Fibroblast of skin of back (primary cell): ENCODE data around the gene STX8.

Experiments
- DNase-seq: peaks from one replicate; pipeline ENCODE4 v3.0.0-alpha.2; 2013

Gene STX8

DNA sequence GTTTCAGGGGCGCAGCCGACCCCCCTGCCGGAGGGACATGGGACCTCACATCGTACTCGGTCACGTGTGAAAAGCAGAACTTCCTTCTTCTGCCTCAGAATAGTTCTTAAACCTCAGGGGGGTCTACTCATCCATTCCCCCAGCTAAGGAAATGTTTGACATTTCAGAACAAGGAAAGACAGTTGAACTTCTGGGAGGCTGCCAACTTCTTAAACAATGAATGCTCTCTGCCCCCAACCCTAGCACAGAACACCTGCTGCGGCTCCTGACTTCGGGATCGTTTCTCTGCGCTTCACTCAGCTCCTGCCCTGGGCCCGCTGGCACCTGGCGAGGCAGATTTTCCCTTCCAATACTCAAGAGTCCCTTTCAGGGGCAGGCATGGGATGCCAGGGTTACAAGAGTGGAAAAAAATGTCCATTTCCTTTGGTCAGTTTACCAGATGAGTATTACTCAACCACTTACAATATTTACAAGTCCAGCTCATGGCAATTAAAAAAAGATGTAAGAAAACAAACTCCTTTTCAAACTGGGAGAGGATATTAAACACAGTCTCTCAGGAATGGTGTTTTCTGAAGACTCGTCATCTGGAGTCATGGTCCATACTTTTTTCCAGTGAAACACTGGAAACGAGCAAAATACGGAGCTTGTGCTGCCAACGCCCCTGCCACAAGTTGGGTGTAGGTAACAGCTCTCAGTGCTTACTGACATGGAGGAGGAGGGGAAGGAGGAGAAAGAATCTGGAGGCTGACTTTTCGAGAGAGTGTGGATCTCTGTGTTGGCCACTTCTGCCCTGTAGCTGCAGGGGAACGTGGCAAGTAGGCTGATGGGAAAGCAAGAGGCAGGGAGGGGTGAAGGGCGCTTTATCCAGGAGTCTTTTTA is 318.6 kb downstream of the STX8 start:
- DNase-seq: no peak

DNA sequence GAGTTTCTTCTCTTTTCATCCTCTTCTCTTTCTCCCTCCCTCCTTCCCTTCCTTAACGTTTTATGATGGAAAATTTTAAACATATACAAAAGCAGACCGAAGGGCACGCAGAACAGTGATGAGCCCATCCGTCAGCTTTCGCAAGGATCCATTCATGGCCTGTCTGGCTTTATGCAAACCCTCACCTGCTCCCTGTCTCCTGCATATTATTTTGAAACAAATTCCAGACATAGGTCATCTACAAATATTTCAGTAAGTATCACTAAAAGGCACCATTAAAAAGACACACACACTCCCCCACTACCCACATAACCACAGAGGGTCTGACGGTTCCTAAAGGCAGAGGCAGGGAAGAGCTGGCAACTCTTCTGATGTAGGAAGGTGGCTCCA is 319.3 kb downstream of the STX8 start:
- no peak for DNase-seq

DNA sequence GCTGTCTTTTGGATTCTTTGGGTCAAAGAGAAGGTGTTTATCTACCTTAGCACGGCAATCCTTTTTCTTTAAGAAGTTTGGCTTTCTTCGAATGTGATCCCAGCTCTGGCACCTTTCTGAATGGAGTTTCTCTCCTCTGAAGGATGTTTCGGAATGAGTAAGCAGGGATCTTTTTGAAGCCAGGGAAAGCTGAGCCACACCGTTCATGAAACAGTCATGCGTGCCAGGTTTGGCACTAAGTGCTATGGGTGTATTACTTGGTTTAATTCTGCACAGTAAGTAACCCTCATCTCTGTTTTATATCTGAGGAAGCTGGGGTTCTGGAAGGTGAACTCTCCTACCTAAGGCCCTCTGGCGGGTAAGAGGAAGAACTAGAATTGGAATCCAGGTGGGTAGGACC is 319.8 kb downstream of the STX8 start:
- no peak for DNase-seq

DNA sequence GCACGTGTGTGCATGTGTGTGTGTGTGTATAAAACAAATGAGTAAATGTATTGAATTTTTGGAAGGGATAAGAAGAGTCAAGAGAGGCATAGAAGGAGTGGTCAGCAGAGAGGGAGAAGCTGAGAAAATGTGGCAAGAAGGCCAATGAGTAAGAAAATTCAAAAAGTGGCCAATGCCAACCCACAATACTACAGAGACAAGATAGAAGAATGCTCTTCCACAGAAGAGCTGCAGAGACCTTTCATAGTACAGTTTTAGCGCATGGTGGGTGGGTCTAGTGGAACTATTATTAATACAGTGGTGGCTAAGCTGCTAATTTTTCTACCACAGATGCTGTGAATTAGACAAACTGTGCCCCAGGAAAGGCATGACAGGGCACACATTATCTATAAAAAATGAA is 320.8 kb downstream of the STX8 start:
- no peak for DNase-seq

DNA sequence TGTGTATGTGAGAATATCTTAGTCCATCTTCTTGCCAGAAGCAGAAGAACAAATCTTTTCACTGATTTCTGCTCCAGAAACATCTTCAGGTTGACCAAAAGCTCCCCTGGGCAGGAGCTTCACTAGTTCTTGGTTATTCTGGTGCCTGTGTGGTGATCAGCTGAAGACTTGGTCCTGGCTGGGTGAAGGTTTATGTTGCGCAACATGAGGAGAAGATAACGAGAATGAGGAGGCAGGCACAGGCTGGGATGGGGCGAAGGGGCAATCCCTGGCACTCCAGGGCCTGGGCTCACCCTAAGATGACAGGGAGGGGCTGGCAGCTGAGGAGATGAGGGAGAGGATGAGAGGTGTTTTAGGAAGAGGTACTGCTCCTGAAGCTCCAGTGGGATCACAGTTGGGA is 322.3 kb downstream of the STX8 start:
- DNase-seq: no peak

DNA sequence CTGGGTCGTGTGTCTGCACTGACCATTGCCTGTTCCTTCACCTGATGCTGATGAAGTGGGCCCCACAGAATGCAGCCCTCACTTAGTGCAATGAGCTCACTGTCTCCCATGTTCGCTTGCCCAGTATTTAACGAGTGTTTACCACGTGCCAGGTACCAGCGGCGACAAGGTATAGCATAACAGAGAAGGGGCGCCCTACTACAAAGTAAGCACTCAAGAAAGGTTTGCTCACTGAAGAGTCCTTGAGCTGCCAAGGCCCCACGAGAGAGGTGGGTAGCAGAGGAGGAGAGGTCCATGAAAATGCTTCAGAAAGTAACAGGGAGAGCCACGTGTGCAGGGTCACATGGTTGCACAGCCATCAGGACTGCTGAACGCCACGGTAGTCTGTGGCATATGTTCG is 324.3 kb downstream of the STX8 start:
- DNase-seq: no peak

DNA sequence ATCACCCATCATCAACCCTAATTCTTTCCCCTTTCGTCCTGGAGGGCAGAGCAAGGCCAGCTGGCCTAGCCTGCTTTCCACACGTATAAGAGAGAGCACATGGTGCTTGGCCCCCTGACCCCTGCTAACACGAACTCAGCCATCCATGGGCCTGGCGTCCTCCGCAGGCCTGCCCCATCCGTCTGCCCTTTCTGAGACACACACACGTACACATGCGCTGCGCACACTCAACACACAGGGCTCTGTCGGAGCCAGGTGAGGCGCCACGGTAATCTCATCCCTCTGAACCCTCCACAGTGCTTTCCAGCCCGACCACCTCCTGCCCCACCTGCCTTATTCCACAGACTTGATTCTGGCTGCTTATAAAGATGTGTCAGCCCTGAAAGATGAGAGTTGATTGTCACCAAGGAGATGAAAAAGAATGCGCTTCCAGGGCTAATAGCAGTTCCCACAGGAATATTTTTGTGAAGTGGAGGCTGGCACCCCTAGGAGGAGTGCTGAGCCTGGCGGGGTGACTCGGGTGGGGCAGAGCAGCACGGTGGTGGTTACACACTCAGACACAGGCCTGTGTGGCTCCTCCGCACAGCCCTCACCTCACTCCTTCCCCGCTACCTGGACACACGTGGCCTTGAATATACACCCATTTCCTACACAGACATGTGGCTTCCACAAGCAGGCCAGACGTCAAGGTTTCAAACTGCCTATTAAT is 326.2 kb downstream of the STX8 start:
- no peak for DNase-seq

DNA sequence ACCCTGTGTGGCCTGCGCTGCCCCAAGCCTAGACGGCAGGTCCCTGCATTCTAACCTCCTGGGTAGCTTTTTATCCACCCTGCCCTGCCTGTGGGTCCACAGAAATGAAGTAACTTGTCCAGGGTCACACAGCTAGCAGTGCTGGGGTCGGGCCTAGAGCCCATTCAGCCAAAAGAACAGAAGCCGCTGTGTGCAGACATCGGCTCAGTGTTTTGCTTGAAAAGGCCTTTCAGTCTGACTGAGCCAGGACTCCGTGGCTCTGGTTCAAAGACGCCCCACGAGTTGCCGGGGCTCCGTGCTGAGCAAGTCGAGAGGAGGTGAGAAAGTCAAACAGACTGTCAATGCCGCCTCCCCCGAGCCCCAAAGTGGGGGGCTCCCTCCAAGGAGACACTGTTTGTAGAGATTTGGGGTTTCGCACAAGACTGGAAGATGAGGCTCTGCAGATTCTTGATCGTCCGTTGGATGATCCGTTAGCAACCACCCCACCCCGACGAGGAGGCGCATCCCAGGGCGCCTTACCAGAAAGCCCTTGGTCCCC is 328.1 kb downstream of the STX8 start:
- DNase-seq: no peak

DNA sequence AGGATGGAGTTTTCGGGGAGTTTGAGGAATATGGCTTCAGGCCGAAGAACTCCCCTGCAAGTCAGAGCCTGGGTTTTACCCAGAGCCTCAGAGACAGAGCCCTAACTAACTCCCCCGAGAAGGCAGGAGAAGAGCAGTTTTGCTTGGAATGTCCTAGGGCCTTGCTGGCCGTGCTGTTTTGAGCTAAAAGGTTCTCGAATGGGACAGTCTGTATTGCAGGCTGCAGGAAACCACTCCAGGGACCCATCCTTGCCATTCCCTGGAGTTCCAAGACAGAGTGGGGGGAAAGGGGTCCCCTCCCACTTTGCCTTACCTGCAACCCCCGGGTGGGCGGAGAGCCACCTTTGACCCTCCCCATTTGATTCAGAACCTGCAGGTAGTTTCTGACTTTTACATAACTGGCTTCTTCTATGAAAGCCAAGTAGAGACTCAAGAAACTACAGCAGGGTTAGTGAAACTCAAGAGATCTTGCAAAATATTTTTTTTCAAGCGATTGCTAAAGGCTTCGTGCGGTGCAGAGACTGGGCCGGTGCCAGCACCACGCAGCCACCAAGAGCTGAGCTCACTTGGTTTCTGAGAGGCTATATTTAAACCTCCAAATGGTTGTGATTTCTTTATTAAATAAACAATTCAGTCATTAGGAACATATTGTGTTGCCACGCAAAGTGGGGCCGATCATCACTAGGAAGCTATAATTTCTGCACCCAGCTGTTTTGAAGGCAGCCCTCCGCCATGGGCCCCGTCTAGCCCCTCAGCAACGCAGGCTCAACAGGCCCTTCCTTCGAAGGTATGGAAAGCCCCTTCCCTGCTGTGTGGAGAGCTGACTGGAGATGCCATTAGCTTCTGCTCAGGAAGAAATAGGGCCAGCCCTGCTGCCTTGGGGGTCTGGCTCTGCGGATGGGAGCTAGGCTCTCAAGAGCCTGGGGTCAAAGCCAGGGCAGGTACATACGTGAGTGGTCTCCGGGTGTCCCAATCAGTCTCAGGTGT is 331.3 kb downstream of the STX8 start:
- peak; percentile 54 for DNase-seq

DNA sequence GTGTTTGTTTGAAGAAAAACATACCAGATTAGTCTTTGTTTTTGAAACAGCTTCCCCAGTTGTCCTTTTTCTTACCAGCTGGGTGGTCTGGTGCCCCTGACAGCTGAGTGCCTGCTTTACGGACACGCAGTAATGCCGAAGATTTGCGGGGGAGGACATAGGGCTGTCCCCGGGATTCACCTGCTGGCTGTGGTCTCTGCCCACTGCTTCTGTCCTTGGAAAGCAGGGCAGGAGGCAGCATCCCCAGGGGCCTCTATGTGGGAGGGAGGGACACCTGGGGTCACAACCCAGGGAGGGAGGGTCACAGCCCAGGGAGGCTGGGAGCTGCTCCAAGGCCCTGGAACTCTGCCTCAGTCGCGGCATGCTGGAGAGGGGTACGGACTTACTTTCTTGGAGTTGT is 332.6 kb downstream of the STX8 start:
- DNase-seq: no peak

DNA sequence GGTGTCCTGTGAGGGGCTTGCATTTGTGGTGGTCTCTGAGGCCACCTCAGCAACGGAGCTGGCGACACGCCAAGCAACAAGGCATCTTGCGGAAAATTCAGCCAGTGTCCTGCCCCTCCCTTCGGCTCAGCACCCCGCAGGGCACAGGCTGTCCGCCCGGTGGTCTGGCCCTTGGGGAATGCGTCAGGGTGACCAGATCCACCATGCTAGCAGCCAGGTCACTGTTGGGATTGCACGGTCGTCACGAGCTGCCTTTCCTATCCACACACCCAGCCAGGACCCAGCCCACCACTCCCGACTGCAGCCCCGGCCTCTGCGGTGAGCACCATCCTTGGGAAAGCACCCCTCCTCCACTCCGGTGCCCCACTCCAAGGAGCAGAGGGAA is 333.1 kb downstream of the STX8 start:
- no peak for DNase-seq

DNA sequence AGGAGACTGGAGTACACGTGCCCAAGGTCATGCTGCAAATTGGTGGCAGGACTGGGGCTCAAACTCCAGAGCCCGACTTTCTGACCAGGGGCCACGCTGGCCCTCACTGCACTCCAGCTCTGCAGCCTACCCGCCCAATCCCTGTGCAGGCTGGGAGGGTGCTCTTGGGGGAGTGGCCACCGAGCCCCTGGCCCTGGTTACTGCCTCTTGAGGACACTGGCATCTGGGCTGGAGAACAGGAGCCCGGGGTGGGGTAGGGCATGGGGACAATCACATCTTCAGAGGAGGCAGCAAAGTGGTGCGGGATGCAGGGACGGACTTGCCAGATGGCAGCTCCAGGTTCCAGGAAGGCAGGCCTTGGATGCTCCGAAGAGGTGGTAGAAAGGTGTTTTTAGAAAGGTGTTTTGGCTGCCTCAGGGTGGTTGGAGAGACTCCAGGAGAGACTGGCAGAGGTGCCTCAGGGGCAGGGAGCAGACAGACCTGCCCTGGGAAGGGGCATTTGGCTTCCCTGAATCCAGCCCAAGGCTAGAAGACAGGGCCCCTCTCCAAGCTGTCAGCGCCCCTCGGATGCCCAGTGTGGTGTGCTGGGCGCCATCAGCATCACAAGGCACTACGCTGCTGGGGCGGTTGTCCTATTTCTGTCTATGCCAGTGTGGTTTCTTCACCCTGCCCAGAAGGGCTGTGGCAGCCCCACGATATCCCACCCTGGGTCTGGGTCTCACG is 333.7 kb downstream of the STX8 start:
- no peak for DNase-seq

DNA sequence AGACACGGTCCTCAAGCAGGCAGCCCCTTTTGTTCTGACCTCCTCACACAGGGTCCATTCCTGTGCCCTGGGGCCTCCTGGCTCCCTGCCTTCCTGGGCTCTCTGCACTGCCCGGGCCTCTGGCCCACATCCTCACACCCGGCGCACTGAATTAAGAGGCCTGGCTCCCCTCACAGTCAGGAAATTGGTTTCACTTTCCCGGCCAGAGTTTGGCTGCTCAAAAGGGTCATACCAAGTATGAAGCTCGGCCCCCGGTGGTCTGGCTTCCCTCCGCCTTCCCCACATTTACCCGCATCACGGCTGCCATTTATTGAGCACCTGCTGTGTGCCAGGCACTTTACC is 334.3 kb downstream of the STX8 start:
- DNase-seq: no peak

DNA sequence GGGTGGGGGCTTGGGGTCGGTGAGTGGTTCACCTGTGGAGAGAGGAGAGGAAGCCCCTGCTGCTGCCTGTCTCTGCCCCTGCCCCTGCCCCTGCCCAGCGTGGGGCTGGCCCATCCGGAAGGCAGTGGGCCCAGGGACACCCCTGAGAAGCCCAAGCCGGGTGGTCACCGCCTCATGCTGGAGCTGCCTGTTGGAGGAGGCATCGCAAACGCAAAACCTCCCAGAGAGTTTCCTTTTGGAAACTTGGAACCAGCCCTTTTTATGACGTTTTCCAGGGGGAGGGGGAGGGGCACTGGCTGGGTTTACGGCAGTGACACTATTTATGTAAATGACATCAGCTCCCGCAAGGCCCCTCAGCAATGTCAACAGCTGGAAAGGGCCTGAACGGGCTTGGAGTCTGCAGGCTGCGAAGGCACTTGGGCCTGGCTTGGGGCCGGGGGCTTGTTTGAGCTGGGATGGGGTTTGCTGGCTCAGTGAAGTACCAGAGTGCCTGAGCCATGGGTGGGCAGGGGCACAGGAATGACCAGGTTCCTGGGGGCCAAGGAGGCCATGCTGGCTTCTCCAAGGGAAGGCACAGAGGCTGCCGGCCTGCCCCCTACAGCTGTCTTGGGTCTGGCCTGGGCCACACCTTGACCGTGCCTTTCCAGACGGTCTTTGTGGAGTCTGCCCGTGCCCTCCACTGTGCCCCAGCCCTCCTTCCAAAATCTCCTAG is 334.8 kb downstream of the STX8 start:
- peak; percentile 87 for DNase-seq

DNA sequence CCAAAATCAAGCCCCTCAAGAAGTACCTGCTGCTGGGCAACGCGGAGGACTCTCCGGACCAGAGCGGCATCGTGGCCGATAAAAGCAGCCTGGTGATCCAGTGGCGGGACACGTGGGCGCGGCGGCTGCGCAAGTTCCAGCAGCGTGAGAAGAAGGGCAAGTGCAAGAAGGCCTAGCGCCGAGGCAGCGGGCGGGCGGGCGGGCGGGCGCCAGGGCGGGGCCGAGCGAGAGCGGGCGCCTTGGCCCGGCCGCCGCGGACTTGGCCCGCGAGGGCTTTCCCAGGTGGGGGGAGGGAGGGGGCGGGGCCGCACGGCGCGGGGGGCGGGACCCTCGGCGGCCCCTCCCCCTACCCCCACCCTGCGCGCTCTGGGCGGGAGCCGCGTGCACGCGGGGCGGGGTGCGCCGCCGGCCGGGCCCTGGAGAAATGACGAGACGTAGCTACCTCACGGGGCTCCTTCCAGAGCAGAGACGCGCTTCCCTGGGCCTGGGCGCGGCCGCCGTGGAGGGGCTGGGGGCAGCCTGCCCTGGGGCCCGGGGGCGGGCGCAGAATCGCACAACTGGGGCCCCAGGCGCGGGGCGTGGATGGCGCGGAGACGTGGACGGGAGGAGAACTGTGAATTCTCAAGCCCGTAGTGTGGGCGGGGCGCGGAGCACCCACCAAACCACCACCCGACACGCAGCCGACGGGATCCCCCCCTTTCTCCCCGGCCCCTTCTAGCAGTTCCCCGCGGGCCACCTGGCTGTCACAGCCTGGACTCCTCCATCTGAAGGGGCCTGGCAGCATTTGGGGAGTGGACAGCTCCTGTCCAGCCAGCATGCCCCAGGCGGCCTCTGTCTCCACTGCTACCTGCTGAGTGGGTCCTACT is 335.6 kb downstream of the STX8 start:
- peak; percentile 66 for DNase-seq

DNA sequence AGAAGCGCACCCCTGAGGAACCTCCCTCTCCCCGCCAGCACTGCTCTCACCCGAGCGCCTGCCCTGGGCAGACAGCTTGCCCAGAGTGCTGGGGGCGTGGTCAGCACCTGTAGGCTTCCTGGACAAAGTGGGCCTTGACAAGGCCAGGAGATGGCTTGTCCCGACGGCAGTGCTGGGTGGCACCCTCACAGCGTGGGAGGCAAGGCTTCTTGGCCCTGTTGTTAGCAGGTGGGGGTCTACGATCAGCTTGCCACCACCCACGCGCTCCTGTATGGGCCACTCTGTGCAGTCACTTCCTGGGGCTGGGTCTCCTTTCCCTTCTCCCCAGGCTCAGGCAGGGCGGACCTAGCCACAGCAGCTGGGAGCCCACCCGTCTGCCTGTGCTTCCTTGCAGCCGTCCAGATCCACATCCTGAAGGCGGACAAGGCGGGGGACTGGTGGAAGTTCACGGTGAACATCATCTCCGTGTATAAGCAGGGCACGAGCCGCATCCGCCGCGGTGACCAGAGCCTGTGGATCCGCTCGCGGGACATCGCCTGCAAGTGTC is 336.3 kb downstream of the STX8 start:
- DNase-seq: no peak

DNA sequence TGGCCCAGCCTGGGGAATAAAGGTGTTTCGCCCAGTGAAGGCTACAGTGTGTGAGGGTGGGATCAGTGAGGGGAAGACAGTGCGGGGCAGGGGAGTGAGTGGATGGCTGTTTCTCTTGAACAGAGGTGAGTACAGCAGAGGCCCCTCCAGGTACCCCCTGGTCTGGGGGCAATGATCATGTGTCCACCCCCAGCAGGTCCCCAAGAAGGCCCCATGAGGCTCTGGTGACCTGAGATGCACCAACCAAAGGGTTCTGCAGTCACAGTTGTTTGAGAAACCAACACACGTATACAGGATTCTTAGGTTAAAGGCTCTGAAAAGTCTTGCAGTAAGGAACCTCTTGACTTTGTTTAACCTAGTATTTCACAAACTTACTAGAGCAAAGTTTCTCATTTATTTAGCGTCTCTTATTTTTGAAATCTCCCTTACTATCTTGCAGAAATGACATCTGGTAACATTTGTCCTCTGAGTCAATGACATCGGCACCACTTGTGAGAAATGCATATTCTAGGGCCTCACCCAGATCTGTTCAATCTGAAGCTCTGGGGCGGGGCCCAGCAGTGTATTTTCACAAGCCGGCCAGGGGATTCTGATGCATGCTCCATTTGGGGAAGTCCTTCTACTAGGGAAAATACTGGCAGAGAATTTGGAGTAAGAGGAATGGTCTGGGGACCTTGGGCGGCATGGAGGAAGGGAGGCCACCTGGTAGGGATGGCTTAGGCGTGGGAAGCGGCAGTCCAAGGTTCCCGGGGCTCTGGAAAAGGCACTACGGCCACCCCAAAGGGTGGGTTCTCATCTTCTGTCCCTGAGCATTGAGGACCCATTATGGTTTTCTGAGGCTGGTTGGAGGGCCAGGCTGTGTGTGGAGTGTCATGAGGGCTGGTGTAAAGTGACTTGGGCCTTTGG is 337.0 kb downstream of the STX8 start:
- no peak for DNase-seq

DNA sequence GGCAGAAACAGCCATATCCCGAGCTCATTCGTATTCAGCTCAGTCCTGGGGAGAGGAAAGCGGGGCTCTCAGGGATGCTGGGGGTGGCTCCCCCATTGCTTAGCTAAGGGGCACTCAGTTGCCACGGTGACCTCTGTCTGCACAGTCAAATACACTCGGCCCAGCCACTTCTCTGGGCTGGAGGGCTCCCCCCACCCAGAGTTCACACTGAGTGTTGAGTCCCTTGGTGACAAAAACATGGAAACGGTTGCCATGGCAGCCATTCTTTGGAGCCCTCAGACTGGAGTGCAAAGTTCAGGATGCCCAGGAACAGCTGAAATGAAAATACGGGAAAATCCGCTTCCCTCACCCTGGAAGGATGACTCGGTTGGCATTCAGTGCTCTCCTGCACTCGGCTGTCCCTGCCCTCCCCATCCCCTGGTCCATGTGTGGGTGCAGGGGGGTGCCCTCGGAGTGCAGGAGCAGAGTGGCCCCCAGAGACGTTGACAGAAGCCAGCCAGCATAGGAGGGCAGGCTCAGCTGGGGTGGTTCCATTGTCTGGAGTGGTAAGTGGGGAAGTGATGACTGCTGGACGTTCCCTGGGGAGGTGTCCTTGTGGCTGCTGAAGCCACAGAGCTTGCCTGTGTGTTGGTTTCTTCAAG is 337.8 kb downstream of the STX8 start:
- no peak for DNase-seq

DNA sequence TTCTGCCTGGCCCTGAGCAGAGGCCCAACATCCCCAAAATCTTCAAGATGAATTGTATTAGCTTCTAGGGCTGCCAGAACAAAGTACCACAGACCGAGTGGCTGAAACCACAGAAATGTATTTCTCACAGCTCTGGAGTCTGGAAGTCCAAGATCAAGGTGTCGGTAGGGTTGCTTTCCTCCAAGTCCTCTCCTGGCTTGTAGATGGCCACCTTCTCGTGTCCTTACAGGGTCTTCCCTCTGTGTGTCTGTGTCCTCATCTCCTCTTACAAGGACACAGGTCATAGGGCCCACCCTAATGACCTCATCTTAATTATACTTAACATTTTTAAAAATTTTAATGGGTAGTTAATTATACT is 338.6 kb downstream of the STX8 start:
- DNase-seq: no peak
